ENCODE results near the gene GTF3C4.

GTF3C4 gene, protein sequence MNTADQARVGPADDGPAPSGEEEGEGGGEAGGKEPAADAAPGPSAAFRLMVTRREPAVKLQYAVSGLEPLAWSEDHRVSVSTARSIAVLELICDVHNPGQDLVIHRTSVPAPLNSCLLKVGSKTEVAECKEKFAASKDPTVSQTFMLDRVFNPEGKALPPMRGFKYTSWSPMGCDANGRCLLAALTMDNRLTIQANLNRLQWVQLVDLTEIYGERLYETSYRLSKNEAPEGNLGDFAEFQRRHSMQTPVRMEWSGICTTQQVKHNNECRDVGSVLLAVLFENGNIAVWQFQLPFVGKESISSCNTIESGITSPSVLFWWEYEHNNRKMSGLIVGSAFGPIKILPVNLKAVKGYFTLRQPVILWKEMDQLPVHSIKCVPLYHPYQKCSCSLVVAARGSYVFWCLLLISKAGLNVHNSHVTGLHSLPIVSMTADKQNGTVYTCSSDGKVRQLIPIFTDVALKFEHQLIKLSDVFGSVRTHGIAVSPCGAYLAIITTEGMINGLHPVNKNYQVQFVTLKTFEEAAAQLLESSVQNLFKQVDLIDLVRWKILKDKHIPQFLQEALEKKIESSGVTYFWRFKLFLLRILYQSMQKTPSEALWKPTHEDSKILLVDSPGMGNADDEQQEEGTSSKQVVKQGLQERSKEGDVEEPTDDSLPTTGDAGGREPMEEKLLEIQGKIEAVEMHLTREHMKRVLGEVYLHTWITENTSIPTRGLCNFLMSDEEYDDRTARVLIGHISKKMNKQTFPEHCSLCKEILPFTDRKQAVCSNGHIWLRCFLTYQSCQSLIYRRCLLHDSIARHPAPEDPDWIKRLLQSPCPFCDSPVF

DNA sequence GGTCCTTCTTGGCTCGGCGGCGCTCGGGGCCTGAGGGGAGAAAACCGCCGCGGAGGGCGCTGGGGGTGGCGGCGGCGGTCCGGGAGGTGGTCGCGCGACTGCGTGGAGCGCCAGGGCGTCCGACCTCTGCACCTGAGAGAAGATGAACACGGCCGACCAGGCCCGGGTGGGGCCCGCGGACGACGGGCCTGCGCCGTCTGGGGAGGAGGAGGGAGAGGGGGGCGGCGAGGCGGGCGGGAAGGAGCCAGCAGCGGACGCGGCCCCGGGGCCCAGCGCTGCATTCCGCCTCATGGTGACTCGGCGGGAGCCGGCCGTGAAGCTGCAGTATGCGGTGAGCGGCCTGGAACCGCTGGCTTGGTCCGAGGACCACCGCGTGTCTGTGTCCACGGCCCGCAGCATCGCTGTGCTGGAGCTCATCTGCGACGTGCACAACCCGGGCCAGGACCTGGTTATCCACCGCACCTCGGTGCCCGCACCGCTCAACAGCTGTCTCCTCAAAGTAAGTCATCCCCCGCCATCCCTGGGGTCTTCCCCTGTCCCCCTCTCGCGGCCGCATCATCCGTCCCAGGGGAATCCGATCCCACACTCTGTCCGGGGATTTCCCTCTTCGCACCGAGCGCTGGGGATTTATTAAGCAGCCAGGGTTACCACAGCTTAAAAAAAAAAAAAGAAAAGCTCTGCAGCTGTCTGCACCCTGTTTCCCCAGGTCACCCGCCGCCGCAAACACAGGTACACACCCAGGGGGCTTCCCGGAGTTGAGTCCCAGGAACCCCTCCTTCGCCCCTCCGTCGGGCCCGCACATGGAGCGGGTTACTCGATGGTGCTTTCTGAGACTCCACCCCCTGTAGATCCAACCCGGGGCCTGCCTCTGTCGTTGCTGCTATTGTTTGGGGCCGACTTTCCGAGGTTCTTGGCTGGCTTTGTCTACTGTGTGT, at the start of gene GTF3C4:
TSS of gene GTF3C4 (plus strand) at position 8 of the 935 bp plus-strand sequence. CDS start at position 143, 135 bp downstream.
- no peaks in the 10 kb centered on the region for H3K9me3 ChIP-seq (ENCODE audit: control insufficient read depth, insufficient read depth, low read length)
- H3K36me3 ChIP-seq (ENCODE audit: control insufficient read depth, low read length) = peaks cover 51% of the 10 kb centered on the region
- H3K27me3 ChIP-seq (ENCODE audit: control insufficient read depth, low read length) = no peaks in the 10 kb centered on the region
- no peaks in the 10 kb centered on the region for H3K9me2 ChIP-seq (replicated peaks; ENCODE audit: control insufficient read depth, low read length)
- peaks cover 31% of the 10 kb centered on the region for H4K20me1 ChIP-seq (ENCODE audit: control insufficient read depth, insufficient read depth, low read depth, low read length)
- TF ChIP-seq, protein P1, sequence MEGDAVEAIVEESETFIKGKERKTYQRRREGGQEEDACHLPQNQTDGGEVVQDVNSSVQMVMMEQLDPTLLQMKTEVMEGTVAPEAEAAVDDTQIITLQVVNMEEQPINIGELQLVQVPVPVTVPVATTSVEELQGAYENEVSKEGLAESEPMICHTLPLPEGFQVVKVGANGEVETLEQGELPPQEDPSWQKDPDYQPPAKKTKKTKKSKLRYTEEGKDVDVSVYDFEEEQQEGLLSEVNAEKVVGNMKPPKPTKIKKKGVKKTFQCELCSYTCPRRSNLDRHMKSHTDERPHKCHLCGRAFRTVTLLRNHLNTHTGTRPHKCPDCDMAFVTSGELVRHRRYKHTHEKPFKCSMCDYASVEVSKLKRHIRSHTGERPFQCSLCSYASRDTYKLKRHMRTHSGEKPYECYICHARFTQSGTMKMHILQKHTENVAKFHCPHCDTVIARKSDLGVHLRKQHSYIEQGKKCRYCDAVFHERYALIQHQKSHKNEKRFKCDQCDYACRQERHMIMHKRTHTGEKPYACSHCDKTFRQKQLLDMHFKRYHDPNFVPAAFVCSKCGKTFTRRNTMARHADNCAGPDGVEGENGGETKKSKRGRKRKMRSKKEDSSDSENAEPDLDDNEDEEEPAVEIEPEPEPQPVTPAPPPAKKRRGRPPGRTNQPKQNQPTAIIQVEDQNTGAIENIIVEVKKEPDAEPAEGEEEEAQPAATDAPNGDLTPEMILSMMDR (IDR thresholded peaks at IDR 0.05; ENCODE audit: low read depth, low read length, poor library complexity, severe bottlenecking) = no peak
- TF ChIP-seq EZH2phosphoT487 (IDR thresholded peaks at IDR 0.05; ENCODE audit: borderline replicate concordance, low read length) = no peak
- H3K4me1 ChIP-seq (ENCODE audit: control insufficient read depth, low read length) = peaks cover 53% of the 10 kb centered on the region
- peak within 1 kb of the TSS; percentile 76 for H3K27ac ChIP-seq (ENCODE audit: low read depth, low read length)
- H3F3A ChIP-seq (ENCODE audit: control insufficient read depth, insufficient read depth) = no peaks in the 10 kb centered on the region; the same call in 1 of the 2 replicates
- H3K79me2 ChIP-seq (ENCODE audit: control insufficient read depth, low read length) = peaks cover 99% of the 10 kb centered on the region
- peak within 1 kb of the TSS; percentile 99 for H3K4me3 ChIP-seq (ENCODE audit: low read length)
- H3K4me2 ChIP-seq (ENCODE audit: low read length) = peak within 1 kb of the TSS; percentile 94

DNA sequence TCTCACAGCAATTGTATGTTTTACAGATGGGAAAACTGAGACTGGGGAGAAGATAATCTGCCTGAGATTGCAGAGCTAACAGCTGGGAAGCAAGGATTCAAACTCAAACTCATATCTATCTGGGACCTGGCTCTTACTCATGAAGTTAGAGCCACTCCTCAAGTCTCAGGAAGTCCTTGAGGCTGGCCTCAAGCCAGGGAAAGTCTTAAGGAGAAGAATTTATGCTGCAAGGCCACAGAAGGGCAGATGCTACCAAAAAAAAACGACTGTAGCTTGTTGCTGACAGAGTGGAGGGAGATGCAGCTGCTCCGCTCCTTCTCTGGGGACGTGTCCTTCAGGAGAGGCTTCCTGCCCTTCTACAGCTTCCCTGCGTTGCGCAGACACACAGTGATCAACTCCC, 48.1 kb upstream of the GTF3C4 start:
- Histone ChIP-seq H3F3A (ENCODE audit: control insufficient read depth, insufficient read depth) (peaks cover 3% of the 10 kb centered on the region; the same call in 1 of the 2 replicates), H3K4me1 (ENCODE audit: control insufficient read depth, low read length) (no peaks in the 10 kb centered on the region), H3K79me2 (ENCODE audit: control insufficient read depth, low read length) (no peaks in the 10 kb centered on the region), H3K27me3 (ENCODE audit: control insufficient read depth, low read length) (no peaks in the 10 kb centered on the region), H4K20me1 (ENCODE audit: control insufficient read depth, insufficient read depth, low read depth, low read length) (no peaks in the 10 kb centered on the region), H3K9me3 (ENCODE audit: control insufficient read depth, insufficient read depth, low read length) (no peaks in the 10 kb centered on the region), H3K9me2 (replicated peaks; ENCODE audit: control insufficient read depth, low read length) (no peaks in the 10 kb centered on the region), H3K27ac (ENCODE audit: low read depth, low read length) (no peak overlapping the region), H3K36me3 (ENCODE audit: control insufficient read depth, low read length) (peaks cover 58% of the 10 kb centered on the region), H3K4me2 (ENCODE audit: low read length) (no peak overlapping the region), H3K4me3 (ENCODE audit: low read length) (no peak overlapping the region)
- TF ChIP-seq EZH2phosphoT487 (IDR thresholded peaks at IDR 0.05; ENCODE audit: borderline replicate concordance, low read length) = no peak
- TF ChIP-seq, protein P1 (IDR thresholded peaks at IDR 0.05; ENCODE audit: low read depth, low read length, poor library complexity, severe bottlenecking) = no peak

DNA sequence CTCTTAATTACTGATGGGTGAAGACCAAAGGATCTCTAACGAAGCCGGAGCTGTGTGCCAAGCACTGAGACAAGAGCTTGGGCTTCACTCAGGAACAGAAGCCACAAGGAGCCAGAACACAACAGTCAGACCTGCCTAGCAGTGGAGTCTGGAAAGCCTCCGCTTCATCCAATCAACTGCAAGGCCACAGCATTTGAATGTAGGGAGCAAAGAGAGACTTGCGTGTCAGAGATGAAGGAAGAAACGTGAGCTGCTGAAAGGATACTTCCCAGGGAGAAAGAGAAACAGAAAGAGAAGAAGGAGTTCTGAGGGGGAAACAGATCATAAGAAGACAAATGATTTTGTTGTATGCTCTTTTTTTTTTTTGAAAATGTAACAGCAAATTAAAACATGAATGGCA, 44.0 kb upstream of the GTF3C4 start:
- no peaks in the 10 kb centered on the region for H3F3A ChIP-seq (ENCODE audit: control insufficient read depth, insufficient read depth)
- H3K4me3 ChIP-seq (ENCODE audit: low read length) = no peak overlapping the region
- H3K4me2 ChIP-seq (ENCODE audit: low read length) = no peak overlapping the region
- TF ChIP-seq EZH2phosphoT487 (IDR thresholded peaks at IDR 0.05; ENCODE audit: borderline replicate concordance, low read length) = no peak
- TF ChIP-seq, protein P1 (IDR thresholded peaks at IDR 0.05; ENCODE audit: low read depth, low read length, poor library complexity, severe bottlenecking) = no peak
- no peaks in the 10 kb centered on the region for H3K79me2 ChIP-seq (ENCODE audit: control insufficient read depth, low read length)
- H4K20me1 ChIP-seq (ENCODE audit: control insufficient read depth, insufficient read depth, low read depth, low read length) = no peaks in the 10 kb centered on the region
- H3K9me3 ChIP-seq (ENCODE audit: control insufficient read depth, insufficient read depth, low read length) = no peaks in the 10 kb centered on the region
- H3K27ac ChIP-seq (ENCODE audit: low read depth, low read length) = no peak overlapping the region
- H3K36me3 ChIP-seq (ENCODE audit: control insufficient read depth, low read length) = peaks cover 71% of the 10 kb centered on the region
- no peaks in the 10 kb centered on the region for H3K4me1 ChIP-seq (ENCODE audit: control insufficient read depth, low read length)
- H3K27me3 ChIP-seq (ENCODE audit: control insufficient read depth, low read length) = no peaks in the 10 kb centered on the region
- no peaks in the 10 kb centered on the region for H3K9me2 ChIP-seq (replicated peaks; ENCODE audit: control insufficient read depth, low read length)
